WI38 (cell line): ENCODE results near the gene HNF4A.

Source experiments
- H3K4me3 ChIP-seq: 2 replicates; pipeline ENCODE4 v1.5.1; 2011; ENCODE audit warnings: low read depth, mild to moderate bottlenecking, control low read depth, low read length
- CTCF ChIP-seq: IDR thresholded peaks from 2 replicates; pipeline ENCODE4 v1.5.1; 2012; ENCODE audit warnings: low read depth, mild to moderate bottlenecking, control low read depth, low read length

The HNF4A gene

DNA sequence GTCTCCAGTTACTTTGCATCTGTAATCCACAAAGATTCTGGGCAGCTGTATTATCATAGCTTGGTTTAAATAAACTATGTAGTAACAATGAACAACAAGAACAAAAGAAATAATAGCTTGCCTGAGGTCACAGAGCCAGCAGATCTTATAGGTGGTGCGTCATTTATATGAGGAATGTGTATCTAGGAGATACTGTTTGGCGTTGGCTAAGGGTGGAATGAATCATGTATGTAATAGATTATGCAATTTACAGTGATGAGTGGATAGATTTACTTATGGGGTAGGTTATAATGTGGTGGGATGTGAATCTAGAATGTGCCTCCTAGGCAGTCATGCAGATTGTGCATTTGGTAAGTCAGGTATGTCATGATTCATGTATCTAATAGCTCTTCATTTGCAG lies 42.8 kb downstream of the HNF4A start:
- no peak overlapping the region for H3K4me3 ChIP-seq
- TF ChIP-seq CTCF = no peak

DNA sequence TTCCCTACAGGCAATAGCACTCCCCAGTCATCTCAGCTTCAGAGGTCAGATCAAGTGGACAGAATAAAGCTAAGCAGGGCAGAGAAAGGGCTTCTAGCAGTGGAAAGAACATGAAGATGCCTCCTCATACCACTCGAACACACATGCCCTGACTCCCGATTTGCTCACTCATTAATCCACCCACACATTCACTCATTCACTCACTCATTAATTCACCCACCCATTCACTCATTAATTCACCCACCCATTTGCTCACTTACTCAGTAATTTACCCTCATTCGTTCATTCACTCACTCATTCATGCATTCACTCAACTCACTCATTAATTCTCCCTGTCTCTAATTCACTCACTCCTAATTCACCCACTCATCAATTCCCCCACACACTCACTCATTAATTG lies 43.9 kb downstream of the HNF4A start:
- TF ChIP-seq CTCF = no peak
- no peak overlapping the region for H3K4me3 ChIP-seq

- TF ChIP-seq CTCF = no peak
- H3K4me3 ChIP-seq = no peak overlapping the region
Observed at GRCh38 chr20:44400671-44400969, 45.1 kb downstream of the HNF4A start.

DNA sequence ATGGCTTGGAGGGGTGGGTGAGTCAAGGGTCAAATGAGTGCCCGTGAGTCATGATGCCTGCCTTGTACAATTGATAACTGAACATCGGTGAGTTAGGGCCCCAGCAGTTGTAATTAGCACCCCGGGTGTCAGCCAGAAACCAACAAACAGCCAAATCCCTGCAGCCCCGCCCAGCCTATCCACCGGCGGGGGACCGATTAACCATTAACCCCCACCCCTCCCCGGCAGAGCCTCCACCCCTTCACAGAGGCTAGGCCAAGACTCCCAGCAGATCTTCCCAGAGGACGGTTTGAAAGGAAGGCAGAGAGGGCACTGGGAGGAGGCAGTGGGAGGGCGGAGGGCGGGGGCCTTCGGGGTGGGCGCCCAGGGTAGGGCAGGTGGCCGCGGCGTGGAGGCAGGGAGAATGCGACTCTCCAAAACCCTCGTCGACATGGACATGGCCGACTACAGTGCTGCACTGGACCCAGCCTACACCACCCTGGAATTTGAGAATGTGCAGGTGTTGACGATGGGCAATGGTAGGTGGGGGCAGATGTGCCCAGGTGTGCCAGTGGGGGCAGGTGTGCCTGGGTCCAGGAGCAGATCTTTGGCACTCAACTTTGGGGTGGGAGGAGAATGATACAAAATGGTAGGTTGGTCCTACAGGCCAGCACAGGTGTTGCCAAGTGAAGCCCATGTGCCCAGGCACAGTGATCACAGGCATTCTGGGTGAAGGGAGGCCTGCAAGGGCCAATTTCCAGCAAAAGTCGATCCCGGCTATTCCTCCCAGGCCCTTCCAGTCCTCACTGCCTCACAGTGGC lies 45.7 kb downstream of the HNF4A start:
- no peak overlapping the region for H3K4me3 ChIP-seq

DNA sequence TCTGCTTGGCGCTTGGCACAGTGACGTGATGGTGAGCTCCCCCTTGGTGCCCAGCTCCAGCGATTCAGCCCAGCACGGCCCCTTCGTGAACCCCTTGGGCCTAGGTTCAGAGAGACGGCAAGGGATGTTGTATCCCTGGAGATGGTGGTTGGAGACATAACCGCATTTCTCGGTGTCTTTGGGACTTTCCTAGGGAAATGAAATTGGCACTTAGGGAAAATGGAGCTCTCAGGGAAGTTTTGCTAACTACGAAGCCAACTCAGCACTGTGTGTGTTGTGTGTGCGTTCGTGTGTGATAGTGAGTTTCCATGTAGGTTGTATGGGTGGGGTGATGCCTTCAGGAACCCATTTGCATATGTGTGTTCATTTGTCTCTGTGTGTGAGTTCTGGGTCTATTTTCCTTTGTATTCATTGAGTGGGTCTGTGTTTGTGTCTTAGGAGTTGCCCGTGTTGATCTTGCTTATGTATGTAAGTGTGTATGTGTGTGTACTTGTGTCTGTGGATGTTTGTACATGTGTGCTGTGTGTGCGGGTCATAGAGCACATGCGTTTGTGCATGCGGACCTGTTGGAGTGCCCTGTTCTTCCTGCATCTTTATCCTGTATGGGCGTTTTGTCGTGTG lies 46.4 kb downstream of the HNF4A start:
- no peak for TF ChIP-seq CTCF
- no peak overlapping the region for H3K4me3 ChIP-seq

More for the DNA sequence above, 45.7 kb downstream of the HNF4A start:
- TF ChIP-seq CTCF = no peak

- no peak for TF ChIP-seq CTCF
- H3K4me3 ChIP-seq = no peak overlapping the region
Observed at GRCh38 chr20:44402391-44403193, 47.1 kb downstream of the HNF4A start.
